NB4 (cell line): ENCODE results near the gene RPL13.
A peak's percentile ranks its signal among the peaks of the same experiment; 100 is the strongest.

ENCODE experiments used
- MYC ChIP-seq: IDR thresholded peaks from 2 replicates; pipeline ENCODE4 v1.6.1; 2011; ENCODE audit warnings: low read depth, low read length
- POLR2A ChIP-seq: IDR thresholded peaks from 2 replicates; pipeline ENCODE4 v1.6.1; 2011; ENCODE audit warnings: mild to moderate bottlenecking; ENCODE audit not compliant: insufficient read length; ENCODE audit errors: extremely low read depth
- TF ChIP-seq, protein P1 (sequence below): IDR thresholded peaks from one replicate; pipeline ENCODE4 v1.5.1; 2012; ENCODE audit warnings: low read depth, low read length
- TF ChIP-seq, protein P2 (sequence below): IDR thresholded peaks from 2 replicates; pipeline ENCODE4 v1.6.1; 2011; ENCODE audit warnings: low read depth, low read length

DNA sequence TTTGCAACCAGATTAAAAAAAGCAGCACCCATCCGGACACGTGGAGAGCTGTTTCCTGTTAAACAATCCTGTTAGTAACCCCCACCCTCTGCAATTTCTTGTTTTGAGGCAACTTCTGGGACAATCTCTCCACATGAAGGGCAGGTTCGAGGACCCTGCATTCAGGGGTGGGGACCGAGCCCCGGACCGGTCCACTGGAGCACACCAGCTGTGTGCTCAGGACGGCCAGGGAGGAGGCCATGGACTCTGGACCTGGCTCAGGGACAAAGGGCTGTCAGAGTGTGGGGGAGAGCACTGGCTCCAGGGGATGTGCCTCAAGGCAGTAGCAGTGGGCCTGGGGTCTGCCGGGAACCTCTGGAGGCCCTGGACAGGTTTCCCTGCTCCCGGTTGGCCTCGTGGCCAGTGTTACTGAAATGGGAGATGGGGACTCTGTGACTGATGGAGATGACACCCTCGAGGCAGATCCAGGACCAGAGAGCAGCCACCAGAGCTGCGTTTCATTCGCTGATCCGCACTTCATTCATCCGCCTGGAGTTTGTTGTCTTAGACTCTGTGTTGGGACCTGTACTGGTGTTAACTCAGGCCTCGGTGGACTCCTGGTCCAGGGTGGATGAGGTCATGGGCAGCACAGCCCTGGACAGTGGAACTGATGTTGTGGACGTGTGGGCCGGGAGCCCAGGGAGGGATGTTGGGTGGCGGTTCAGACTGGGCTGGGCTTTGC, 12.2 kb downstream of the RPL13 start:
- TF ChIP-seq POLR2A, result no peak
- TF ChIP-seq, protein P1, sequence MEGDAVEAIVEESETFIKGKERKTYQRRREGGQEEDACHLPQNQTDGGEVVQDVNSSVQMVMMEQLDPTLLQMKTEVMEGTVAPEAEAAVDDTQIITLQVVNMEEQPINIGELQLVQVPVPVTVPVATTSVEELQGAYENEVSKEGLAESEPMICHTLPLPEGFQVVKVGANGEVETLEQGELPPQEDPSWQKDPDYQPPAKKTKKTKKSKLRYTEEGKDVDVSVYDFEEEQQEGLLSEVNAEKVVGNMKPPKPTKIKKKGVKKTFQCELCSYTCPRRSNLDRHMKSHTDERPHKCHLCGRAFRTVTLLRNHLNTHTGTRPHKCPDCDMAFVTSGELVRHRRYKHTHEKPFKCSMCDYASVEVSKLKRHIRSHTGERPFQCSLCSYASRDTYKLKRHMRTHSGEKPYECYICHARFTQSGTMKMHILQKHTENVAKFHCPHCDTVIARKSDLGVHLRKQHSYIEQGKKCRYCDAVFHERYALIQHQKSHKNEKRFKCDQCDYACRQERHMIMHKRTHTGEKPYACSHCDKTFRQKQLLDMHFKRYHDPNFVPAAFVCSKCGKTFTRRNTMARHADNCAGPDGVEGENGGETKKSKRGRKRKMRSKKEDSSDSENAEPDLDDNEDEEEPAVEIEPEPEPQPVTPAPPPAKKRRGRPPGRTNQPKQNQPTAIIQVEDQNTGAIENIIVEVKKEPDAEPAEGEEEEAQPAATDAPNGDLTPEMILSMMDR, result no peak
- no peak for TF ChIP-seq MYC
- TF ChIP-seq, protein P2, sequence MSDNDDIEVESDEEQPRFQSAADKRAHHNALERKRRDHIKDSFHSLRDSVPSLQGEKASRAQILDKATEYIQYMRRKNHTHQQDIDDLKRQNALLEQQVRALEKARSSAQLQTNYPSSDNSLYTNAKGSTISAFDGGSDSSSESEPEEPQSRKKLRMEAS, result peak; percentile 65
